SU-DHL-6 (cell line): ENCODE data around the gene PKD1L1.

Source experiments
- CTCF ChIP-seq: fragments of 200-600 bp; sonication (generic); IDR thresholded peaks from one replicate; pipeline ENCODE4 v1.5.1; 2017; ENCODE audit warnings: antibody characterized with exemption, mild to moderate bottlenecking, low read length, moderate library complexity; ENCODE audit not compliant: insufficient read depth, poor library complexity, severe bottlenecking
- EZH2phosphoT487 ChIP-seq: fragments of 200-600 bp; sonication (generic), shearing (Covaris generic); conservative IDR thresholded peaks from 2 replicates; pipeline ENCODE4 v1.6.1; 2018; ENCODE audit warnings: mild to moderate bottlenecking, antibody characterized with exemption, low read length, moderate library complexity, mixed read lengths

DNA sequence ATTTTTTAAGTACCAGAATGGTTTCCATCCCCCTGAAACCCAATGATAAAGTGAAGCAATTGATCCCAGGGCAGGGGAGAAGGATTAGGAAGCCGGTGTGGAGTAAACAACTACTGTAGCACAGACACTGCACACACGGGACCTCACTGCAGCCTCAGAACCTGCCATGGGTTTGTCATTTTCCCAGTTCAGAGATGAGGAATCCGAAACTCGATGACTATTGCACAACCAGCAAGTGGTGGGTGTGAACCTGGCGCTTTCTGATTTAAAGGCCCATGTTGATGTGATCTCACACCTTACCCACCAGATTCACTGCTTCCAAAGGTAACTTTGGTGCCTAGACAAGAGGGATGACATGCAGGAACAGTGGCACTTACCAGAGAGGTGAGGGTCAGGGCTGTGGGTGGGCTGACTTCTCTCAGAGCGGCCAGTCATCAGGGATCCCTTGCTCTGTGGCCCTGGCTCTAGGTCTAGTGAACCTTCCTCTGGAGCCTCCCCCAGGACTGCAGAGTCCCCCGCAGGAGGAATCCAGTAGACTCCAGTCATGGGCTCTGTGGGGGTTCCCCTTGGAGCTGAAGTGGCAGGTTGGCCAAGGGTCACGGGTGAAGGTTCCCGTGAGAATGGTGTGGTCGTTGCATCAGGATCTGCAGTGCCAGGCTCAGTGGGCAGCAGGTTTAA, 62.8 kb downstream of the PKD1L1 start:
- TF ChIP-seq EZH2phosphoT487 (no peak), CTCF (no peak)
